ELF-1 (cell line): Measurements from ENCODE around the gene SPTBN2.
A peak's percentile ranks its signal among the peaks of the same experiment; 100 is the strongest.
"Not testable (repeated sequence)": the region's sequence is repeated elsewhere in the genome, so short reads cannot be mapped to it uniquely, and the experiment has no call there.

Experiments
- DNase-seq: peaks from one replicate; pipeline ENCODE4 v3.0.0-alpha.2; 2016; ENCODE audit warnings: low read depth, low spot score

SPTBN2 gene

GRCh38 chr11:66724167-66724566, 4.8 kb downstream of the SPTBN2 start:
- not testable (repeated sequence) for DNase-seq

- no peak for DNase-seq
These were observed 5.3 kb downstream of the SPTBN2 start for GRCh38 chr11:66723693-66724092.

GRCh38 chr11:66722745-66723651, 6.0 kb downstream of the SPTBN2 start:
- DNase-seq = no peak

- no peak for DNase-seq
These were observed 7.1 kb downstream of the SPTBN2 start for GRCh38 chr11:66721939-66722338.

- peak; percentile 35 for DNase-seq
These were observed 8.0 kb downstream of the SPTBN2 start for GRCh38 chr11:66720899-66721470.

- peak; percentile 85 for DNase-seq
These were observed 8.7 kb downstream of the SPTBN2 start for GRCh38 chr11:66720223-66720898.

GRCh38 chr11:66719111-66719872, 9.7 kb downstream of the SPTBN2 start:
- no peak for DNase-seq

GRCh38 chr11:66718320-66718971, 10.6 kb downstream of the SPTBN2 start:
- peak; percentile 45 for DNase-seq

GRCh38 chr11:66717925-66718319, 11.1 kb downstream of the SPTBN2 start:
- no peak for DNase-seq

GRCh38 chr11:66716996-66717395, 12.0 kb downstream of the SPTBN2 start:
- no peak for DNase-seq

- DNase-seq = no peak
These were observed 13.5 kb downstream of the SPTBN2 start for GRCh38 chr11:66715346-66716085.

- no peak for DNase-seq
These were observed 15.1 kb downstream of the SPTBN2 start for GRCh38 chr11:66713746-66714480.

GRCh38 chr11:66710384-66710930, 18.6 kb downstream of the SPTBN2 start:
- no peak for DNase-seq

- no peak for DNase-seq
These were observed 20.3 kb downstream of the SPTBN2 start for GRCh38 chr11:66708701-66709100.

GRCh38 chr11:66708094-66708493, 20.9 kb downstream of the SPTBN2 start:
- DNase-seq = no peak

GRCh38 chr11:66707486-66707885, 21.5 kb downstream of the SPTBN2 start:
- no peak for DNase-seq

GRCh38 chr11:66706989-66707388, 22.0 kb downstream of the SPTBN2 start:
- no peak for DNase-seq

- DNase-seq = no peak
These were observed 23.3 kb downstream of the SPTBN2 start for GRCh38 chr11:66705587-66706335.
